Endodermal cell (in vitro differentiated cells): ENCODE measurements around the gene EFCAB6. TPM values are rescaled to one million over a fixed set of nuclear protein-coding genes. Genes with fewer than 3 reads are reported as not detected.

Experiments used
- DNase-seq: peaks from one replicate; pipeline ENCODE4 v3.0.0-alpha.2; 2017
- H3K27ac ChIP-seq: 2 replicates; pipeline ENCODE4 v1.5.1; 2013; ENCODE audit warnings: mild to moderate bottlenecking, low read depth, low read length, moderate library complexity
- H3K27me3 ChIP-seq: 2 replicates; pipeline ENCODE4 v1.6.1; 2013; ENCODE audit warnings: mild to moderate bottlenecking, low read length, moderate library complexity; ENCODE audit not compliant: insufficient read depth, control insufficient read depth, poor library complexity, severe bottlenecking
- H3K36me3 ChIP-seq: 2 replicates; pipeline ENCODE4 v1.7.0; 2013; ENCODE audit warnings: mild to moderate bottlenecking, low read length, moderate library complexity; ENCODE audit not compliant: control insufficient read depth, insufficient read depth
- H3K4me1 ChIP-seq: one replicate; pipeline ENCODE4 v1.7.0; 2013; ENCODE audit warnings: low read length; ENCODE audit not compliant: control insufficient read depth, insufficient read depth
- H3K4me3 ChIP-seq: 2 replicates; pipeline ENCODE4 v1.5.1; 2013; ENCODE audit warnings: mild to moderate bottlenecking, low read length, moderate library complexity
- H3K9ac ChIP-seq: 2 replicates; pipeline ENCODE4 v1.6.1; 2013; ENCODE audit warnings: mild to moderate bottlenecking, low read length, moderate library complexity; ENCODE audit not compliant: poor library complexity, severe bottlenecking; ENCODE audit errors: extremely low read depth
- H3K9me3 ChIP-seq: 2 replicates; pipeline ENCODE4 v1.6.1; 2013; ENCODE audit warnings: mild to moderate bottlenecking, low read length, moderate library complexity; ENCODE audit not compliant: control insufficient read depth
- H3K27ac Mint-ChIP-seq: 2 replicates; pipeline ENCODE4 v1.8.0; 2020; ENCODE audit warnings: mixed read lengths
- H3K27me3 Mint-ChIP-seq: 2 replicates; pipeline ENCODE4 v1.8.0; 2021; ENCODE audit warnings: mild to moderate bottlenecking, mixed read lengths; ENCODE audit not compliant: insufficient read depth
- H3K36me3 Mint-ChIP-seq: 2 replicates; pipeline ENCODE4 v1.8.0; 2020; ENCODE audit warnings: low read depth, mixed read lengths
- H3K4me1 Mint-ChIP-seq: 2 replicates; pipeline ENCODE4 v1.8.0; 2020; ENCODE audit warnings: mixed read lengths
- H3K4me3 Mint-ChIP-seq: 2 replicates; pipeline ENCODE4 v1.8.0; 2020; ENCODE audit warnings: mild to moderate bottlenecking, moderate library complexity, mixed read lengths
- H3K9me3 Mint-ChIP-seq: 2 replicates; pipeline ENCODE4 v1.8.0; 2020; ENCODE audit warnings: mild to moderate bottlenecking, mixed read lengths
- WGBS, 2 experiments: methylation state at CpG; one replicate each; pipeline versions ENCODE4 v1.1.5 to v1.1.7; 2013; ENCODE audit warnings: missing lambda C conversion rate in 2 of 2, mixed read lengths in 1 of 2; ENCODE audit not compliant: insufficient coverage in 1 of 2, insufficient read length in 1 of 2; 5-methylcytosine and 5-hydroxymethylcytosine counted together
- total RNA-seq, 2 donors: library from RNA; stranded (reverse); fragmentation: NEBNext Ultra II Directional in 1 of 2; extraction: Animal tissue kit (Norgen Biotek cat#: 25700) in 1 of 2; gene quantifications; 2 replicates in 1 of 2; 3 replicates in 1 of 2; pipeline ENCODE4 v1.2.1, GENCODE V29; 2021
- TF ChIP-seq, protein P1 (sequence below): fragments of 200-600 bp; sonication (generic); conservative IDR thresholded peaks from 2 replicates; pipeline ENCODE4 v1.5.0; 2021; ENCODE audit warnings: antibody characterized with exemption, mild to moderate bottlenecking

The EFCAB6 gene
- total RNA-seq, 2 donors from 2014 or later, result 1.8 to 2.0 TPM

GRCh38 chr22:43860126-43860525 lies 48.0 kb upstream of the EFCAB6 start:
- peak; percentile 39 for DNase-seq
- Histone ChIP-seq H3K9ac (no peak overlapping the region), H3K27ac (no peak overlapping the region), H3K36me3 (no peaks in the 10 kb centered on the region), H3K4me1 (peaks cover 6% of the 10 kb centered on the region), H3K9me3 (peaks cover 10% of the 10 kb centered on the region), H3K4me3 (no peak overlapping the region), H3K27me3 (no peaks in the 10 kb centered on the region)
- Mint-ChIP-seq H3K36me3 (peaks cover 19% of the 10 kb centered on the region), H3K27ac (no peak overlapping the region), H3K4me1 (peaks cover 16% of the 10 kb centered on the region), H3K4me3 (no peak overlapping the region), H3K27me3 (peaks cover 4% of the 10 kb centered on the region), H3K9me3 (peaks cover 14% of the 10 kb centered on the region)
- 92 to 95% methylated on average over 9 to 11 of the region's 11 CpGs for WGBS, 2 experiments
- TF ChIP-seq, protein P1, sequence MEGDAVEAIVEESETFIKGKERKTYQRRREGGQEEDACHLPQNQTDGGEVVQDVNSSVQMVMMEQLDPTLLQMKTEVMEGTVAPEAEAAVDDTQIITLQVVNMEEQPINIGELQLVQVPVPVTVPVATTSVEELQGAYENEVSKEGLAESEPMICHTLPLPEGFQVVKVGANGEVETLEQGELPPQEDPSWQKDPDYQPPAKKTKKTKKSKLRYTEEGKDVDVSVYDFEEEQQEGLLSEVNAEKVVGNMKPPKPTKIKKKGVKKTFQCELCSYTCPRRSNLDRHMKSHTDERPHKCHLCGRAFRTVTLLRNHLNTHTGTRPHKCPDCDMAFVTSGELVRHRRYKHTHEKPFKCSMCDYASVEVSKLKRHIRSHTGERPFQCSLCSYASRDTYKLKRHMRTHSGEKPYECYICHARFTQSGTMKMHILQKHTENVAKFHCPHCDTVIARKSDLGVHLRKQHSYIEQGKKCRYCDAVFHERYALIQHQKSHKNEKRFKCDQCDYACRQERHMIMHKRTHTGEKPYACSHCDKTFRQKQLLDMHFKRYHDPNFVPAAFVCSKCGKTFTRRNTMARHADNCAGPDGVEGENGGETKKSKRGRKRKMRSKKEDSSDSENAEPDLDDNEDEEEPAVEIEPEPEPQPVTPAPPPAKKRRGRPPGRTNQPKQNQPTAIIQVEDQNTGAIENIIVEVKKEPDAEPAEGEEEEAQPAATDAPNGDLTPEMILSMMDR, result no peak

DNA sequence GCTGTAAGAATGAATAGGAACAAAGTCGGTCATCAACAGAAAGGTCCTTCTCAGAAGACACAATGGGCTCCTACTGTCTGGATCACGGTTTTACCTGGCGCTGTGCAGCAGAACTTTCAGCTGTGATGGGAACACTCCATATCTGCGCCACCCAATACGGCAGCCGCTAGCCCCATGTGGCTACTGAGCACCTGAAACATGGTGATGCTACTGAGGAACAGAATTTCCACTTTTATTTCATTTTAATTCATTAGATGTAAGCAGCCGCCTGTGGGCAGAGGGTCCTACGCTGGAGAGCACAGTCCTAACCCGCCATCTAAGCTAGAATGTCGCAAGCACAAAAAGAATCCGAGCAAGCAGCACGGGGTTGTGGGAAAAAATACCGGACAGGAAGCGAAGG lies 47.5 kb upstream of the EFCAB6 start:
- Mint-ChIP-seq H3K4me3 (no peak overlapping the region), H3K27me3 (peaks cover 1% of the 10 kb centered on the region), H3K9me3 (peaks cover 14% of the 10 kb centered on the region), H3K4me1 (peaks cover 16% of the 10 kb centered on the region), H3K27ac (no peak overlapping the region), H3K36me3 (peaks cover 19% of the 10 kb centered on the region)
- peak; percentile 26 for DNase-seq
- no peaks in the 10 kb centered on the region for H3K27me3 ChIP-seq
- H3K9ac ChIP-seq, result no peak overlapping the region
- no peaks in the 10 kb centered on the region for H3K36me3 ChIP-seq
- H3K4me1 ChIP-seq, result peaks cover 6% of the 10 kb centered on the region
- no peak overlapping the region for H3K4me3 ChIP-seq
- H3K9me3 ChIP-seq, result peaks cover 10% of the 10 kb centered on the region
- WGBS, 2 experiments, result 87 to 88% methylated on average over 11 to 14 of the region's 14 CpGs
- no peak overlapping the region for H3K27ac ChIP-seq
- TF ChIP-seq, protein P1, result no peak

GRCh38 chr22:43859176-43859575 lies 47.1 kb upstream of the EFCAB6 start:
- H3K36me3 Mint-ChIP-seq, result peaks cover 19% of the 10 kb centered on the region
- Histone ChIP-seq H3K4me3 (no peak overlapping the region), H3K27me3 (no peaks in the 10 kb centered on the region), H3K27ac (no peak overlapping the region), H3K9me3 (peaks cover 10% of the 10 kb centered on the region), H3K9ac (no peak overlapping the region), H3K36me3 (no peaks in the 10 kb centered on the region), H3K4me1 (peaks cover 6% of the 10 kb centered on the region)
- 94 to 100% methylated on average over 3 to 7 of the region's 7 CpGs for whole genome bisulfite sequencing, 2 experiments
- TF ChIP-seq, protein P1, result no peak
- no peak overlapping the region for H3K27ac Mint-ChIP-seq
- H3K27me3 Mint-ChIP-seq, result peaks cover 1% of the 10 kb centered on the region
- peak; percentile 22 for DNase-seq
- H3K9me3 Mint-ChIP-seq, result peaks cover 14% of the 10 kb centered on the region
- peaks cover 16% of the 10 kb centered on the region for H3K4me1 Mint-ChIP-seq
- no peak overlapping the region for H3K4me3 Mint-ChIP-seq
